Measurements from ENCODE around the gene STX2. TPM values are rescaled to one million over a fixed set of nuclear protein-coding genes. Genes with fewer than 3 reads are reported as not detected.
"Not testable (repeated sequence)": the region's sequence is repeated elsewhere in the genome, so short reads cannot be mapped to it uniquely, and the experiment has no call there.

The STX2 gene
- total RNA-seq, 1 donor, result 58.3 TPM

DNA sequence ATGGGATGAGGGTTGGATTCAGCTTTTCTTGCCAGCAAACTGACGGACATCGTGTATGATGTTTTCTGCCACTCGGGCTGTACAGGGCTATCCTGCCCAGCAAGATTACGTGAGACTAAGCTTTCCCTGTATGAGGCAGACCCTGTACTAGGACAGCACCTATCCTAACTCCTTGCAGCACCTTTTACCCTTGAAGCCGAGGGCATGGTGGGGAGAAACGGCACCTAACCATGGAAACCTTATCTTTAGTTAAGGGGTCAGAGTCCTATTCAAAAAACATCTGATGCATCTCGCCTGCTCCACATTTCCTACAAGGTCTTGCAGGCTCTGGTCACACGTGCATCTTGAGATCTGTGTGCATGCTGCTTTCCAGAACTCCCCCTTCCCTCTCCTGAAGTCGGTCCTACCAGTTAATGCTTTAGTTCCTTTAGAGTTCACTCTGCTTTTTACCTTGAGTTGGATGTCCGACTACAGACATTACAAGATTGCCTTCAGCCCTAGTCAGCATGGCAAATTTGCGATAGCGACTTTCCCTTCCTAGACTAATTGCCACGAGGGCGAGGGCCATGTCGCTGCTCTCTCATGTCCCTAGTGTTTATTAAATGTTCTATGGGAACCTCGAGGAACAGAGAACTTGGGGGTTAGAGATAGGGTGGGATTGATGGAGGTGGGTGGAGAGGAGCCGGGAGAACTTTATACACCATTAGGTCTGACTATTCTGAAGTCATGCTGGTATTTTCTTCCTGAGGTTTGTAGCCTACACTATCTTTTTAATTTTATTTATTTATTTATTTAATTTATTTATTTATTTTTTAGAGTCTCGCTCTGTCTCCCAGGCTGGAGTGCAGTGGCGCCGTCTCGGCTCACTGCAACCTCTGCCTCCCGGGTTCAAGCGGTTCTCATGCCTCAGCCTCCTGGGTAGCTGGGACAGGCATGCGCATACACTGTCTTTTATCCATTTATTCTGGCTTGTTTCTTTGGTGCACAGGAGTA, 39.4 kb upstream of the STX2 start:
- no peak overlapping the region for H3K4me3 ChIP-seq (ENCODE audit: low read depth, low read length)
- TF ChIP-seq, protein P1, sequence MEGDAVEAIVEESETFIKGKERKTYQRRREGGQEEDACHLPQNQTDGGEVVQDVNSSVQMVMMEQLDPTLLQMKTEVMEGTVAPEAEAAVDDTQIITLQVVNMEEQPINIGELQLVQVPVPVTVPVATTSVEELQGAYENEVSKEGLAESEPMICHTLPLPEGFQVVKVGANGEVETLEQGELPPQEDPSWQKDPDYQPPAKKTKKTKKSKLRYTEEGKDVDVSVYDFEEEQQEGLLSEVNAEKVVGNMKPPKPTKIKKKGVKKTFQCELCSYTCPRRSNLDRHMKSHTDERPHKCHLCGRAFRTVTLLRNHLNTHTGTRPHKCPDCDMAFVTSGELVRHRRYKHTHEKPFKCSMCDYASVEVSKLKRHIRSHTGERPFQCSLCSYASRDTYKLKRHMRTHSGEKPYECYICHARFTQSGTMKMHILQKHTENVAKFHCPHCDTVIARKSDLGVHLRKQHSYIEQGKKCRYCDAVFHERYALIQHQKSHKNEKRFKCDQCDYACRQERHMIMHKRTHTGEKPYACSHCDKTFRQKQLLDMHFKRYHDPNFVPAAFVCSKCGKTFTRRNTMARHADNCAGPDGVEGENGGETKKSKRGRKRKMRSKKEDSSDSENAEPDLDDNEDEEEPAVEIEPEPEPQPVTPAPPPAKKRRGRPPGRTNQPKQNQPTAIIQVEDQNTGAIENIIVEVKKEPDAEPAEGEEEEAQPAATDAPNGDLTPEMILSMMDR (IDR thresholded peaks at IDR 0.05; ENCODE audit: insufficient read depth, low read depth, low read length), result no peak
- no peak for DNase-seq (ENCODE audit: low read depth)

DNA sequence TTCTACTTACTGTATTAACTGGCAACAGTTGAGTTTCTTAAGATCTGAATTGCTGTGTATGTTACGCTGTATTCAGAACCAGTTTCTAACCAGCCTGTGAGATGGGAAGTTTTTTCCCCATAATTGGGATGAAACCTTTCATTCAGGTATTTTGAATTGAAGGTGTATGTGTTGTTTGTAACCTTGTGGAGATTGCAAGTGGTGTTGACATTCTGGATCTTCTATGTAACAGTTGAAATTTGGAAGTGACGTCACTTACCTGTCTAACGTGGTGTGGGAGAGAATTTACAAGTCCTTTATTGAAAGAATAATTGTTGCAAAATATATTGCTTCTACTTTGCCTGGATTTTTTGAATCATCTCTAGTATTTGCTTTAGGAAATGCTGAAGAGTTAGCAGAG, 38.3 kb upstream of the STX2 start:
- DNase-seq (ENCODE audit: low read depth), result no peak
- H3K4me3 ChIP-seq (ENCODE audit: low read depth, low read length), result no peak overlapping the region
- TF ChIP-seq, protein P1 (IDR thresholded peaks at IDR 0.05; ENCODE audit: insufficient read depth, low read depth, low read length), result no peak

DNA sequence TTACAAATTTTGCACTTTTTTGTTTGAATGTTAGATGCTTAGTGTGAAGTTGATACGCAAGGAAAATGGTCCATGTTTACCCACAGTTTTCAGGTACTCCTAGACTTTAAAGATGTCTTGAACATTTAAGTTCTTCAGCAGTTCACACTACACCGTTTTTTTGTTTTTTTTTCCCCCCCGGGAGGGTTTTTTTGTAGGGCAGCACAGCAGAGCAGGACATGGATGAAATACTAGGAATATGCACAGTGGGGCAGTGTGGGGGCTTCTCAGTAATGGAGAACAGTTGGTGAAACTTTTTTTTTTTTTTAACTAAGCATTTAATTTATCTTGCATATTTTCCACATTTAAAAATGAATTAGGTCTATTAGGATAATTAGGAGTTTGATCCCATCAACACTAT, 37.7 kb upstream of the STX2 start:
- TF ChIP-seq, protein P1 (IDR thresholded peaks at IDR 0.05; ENCODE audit: insufficient read depth, low read depth, low read length), result no peak
- no peak for DNase-seq (ENCODE audit: low read depth)
- no peak overlapping the region for H3K4me3 ChIP-seq (ENCODE audit: low read depth, low read length)

DNA sequence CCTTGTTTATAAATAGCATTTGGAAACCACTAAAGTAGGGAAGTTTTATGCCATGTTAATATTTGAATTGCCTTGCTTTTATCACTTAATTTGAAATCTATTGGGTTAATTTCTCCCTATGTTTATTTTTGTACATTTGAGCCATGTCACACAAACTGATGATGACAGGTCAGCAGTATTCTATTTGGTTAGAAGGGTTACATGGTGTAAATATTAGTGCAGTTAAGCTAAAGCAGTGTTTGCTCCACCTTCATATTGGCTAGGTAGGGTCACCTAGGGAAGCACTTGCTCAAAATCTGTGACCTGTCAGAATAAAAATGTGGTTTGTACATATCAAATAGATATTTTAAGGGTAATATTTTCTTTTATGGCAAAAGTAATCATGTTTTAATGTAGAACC, 37.2 kb upstream of the STX2 start:
- no peak overlapping the region for H3K4me3 ChIP-seq (ENCODE audit: low read depth, low read length)
- no peak for DNase-seq (ENCODE audit: low read depth)
- TF ChIP-seq, protein P1 (IDR thresholded peaks at IDR 0.05; ENCODE audit: insufficient read depth, low read depth, low read length), result no peak

DNA sequence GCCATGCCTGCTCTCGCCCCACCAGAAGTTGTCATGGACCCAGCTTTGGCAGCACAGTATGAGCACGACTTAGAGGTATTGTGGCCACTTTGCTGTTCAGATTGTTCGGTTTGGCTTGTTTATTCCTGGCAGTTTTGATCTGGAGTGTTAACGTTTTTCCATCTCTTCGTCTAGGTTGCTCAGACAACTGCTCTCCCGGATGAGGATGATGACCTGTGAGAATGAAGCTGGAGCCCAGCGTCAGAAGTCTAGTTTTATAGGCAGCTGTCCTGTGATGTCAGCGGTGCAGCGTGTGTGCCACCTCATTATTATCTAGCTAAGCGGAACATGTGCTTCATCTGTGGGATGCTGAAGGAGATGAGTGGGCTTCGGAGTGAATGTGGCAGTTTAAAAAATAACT, 36.7 kb upstream of the STX2 start:
- not testable (repeated sequence) for DNase-seq (ENCODE audit: low read depth); H3K4me3 ChIP-seq (ENCODE audit: low read depth, low read length)

DNA sequence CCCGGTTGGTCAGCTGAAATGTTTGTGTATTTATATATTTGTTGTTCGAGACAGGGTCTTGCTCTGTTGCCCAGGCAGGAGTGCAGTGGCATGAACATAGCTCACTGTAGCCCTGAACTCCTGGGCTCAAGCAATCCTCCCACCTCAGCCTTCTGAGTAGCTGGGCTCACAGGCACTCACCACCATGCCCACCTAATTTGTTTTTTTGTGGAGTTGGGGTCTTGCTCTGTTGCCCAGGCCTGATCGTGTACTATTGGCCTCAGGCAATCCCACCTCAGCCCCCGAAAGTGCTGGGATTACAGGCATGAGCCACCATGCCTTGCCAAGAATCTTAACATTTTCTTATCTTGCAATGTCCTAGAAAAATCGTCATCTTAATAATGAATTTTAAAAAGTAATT, 36.1 kb upstream of the STX2 start:
- TF ChIP-seq, protein P1 (IDR thresholded peaks at IDR 0.05; ENCODE audit: insufficient read depth, low read depth, low read length), result no peak
- no peak overlapping the region for H3K4me3 ChIP-seq (ENCODE audit: low read depth, low read length)
- no peak for DNase-seq (ENCODE audit: low read depth)

DNA sequence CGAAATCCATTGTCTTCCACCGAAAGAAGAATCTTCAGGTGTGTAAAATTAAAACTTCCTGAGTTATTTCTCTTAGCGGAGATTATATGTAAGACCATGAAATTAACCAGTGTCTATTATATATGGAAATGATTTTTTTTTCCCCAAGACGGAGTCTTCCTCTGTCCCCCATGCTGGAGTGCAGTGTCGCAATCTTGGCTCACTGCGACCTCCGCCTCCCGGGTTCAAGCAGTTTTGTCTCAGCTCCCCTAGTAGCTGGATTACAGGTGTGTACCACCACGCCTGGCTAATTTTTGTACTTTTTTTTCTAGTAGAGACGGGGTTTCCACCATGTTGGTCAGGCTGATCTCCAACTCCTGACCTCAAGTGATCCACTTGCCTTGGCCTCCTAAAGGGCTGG, 35.6 kb upstream of the STX2 start:
- no peak for DNase-seq (ENCODE audit: low read depth)
- H3K4me3 ChIP-seq (ENCODE audit: low read depth, low read length), result no peak overlapping the region
- TF ChIP-seq, protein P1 (IDR thresholded peaks at IDR 0.05; ENCODE audit: insufficient read depth, low read depth, low read length), result no peak
